ENCODE measurements around the gene PTPN4. TPM values are rescaled to one million over a fixed set of nuclear protein-coding genes. Genes with fewer than 3 reads are reported as not detected.
A peak's percentile ranks its signal among the peaks of the same experiment; 100 is the strongest.

The PTPN4 gene
- total and polyA plus RNA-seq, 8 donors = 22.0 to 48.4 (median 28.9) TPM

- Histone ChIP-seq H3K9me3 (no peaks in the 10 kb centered on the region), H3K4me1 (no peaks in the 10 kb centered on the region), H3K27ac (no peak overlapping the region), H3K27me3 (no peaks in the 10 kb centered on the region), H3K36me3 (no peaks in the 10 kb centered on the region), H3K4me3 (no peak overlapping the region)
- no peak for DNase-seq
- no peak for TF ChIP-seq CTCF (IDR thresholded peaks at IDR 0.05)
- ATAC-seq = no peak
- intact Hi-C loops (cut with DNase I) = no loop called here
These were observed 34.9 kb upstream of the PTPN4 start for GRCh38 chr2:119724656-119725485.

GRCh38 chr2:119727493-119727892 lies 32.2 kb upstream of the PTPN4 start:
- H3K27ac ChIP-seq = no peak overlapping the region
- no peak for DNase-seq
- TF ChIP-seq CTCF (IDR thresholded peaks at IDR 0.05) = no peak
- peak; percentile 2 for ATAC-seq
- no peaks in the 10 kb centered on the region for H3K36me3 ChIP-seq
- no peaks in the 10 kb centered on the region for H3K4me1 ChIP-seq
- H3K9me3 ChIP-seq = no peaks in the 10 kb centered on the region
- intact Hi-C loops (cut with DNase I) = no loop called here
- no peak overlapping the region for H3K4me3 ChIP-seq
- no peaks in the 10 kb centered on the region for H3K27me3 ChIP-seq

GRCh38 chr2:119728421-119728820 lies 31.3 kb upstream of the PTPN4 start:
- Histone ChIP-seq H3K27me3 (no peaks in the 10 kb centered on the region), H3K4me1 (no peaks in the 10 kb centered on the region), H3K4me3 (no peak overlapping the region), H3K9me3 (no peaks in the 10 kb centered on the region), H3K36me3 (no peaks in the 10 kb centered on the region), H3K27ac (no peak overlapping the region)
- DNase-seq (no peak), ATAC-seq (peak; percentile 55)
- intact Hi-C loops (cut with DNase I) = no loop called here
- TF ChIP-seq CTCF (IDR thresholded peaks at IDR 0.05) = no peak

GRCh38 chr2:119730671-119731177 lies 29.0 kb upstream of the PTPN4 start:
- H3K36me3 ChIP-seq = no peaks in the 10 kb centered on the region
- peak; percentile 70 for ATAC-seq
- H3K9me3 ChIP-seq = no peaks in the 10 kb centered on the region
- H3K27me3 ChIP-seq = no peaks in the 10 kb centered on the region
- intact Hi-C loops (cut with DNase I) = no loop called here
- no peaks in the 10 kb centered on the region for H3K4me1 ChIP-seq
- H3K27ac ChIP-seq = no peak overlapping the region
- DNase-seq = peak in 2 of 4 donors; percentile 35 to 53
- TF ChIP-seq CTCF (IDR thresholded peaks at IDR 0.05) = no peak
- no peak overlapping the region for H3K4me3 ChIP-seq

GRCh38 chr2:119731983-119732382 lies 27.7 kb upstream of the PTPN4 start:
- DNase-seq (no peak), ATAC-seq (no peak)
- TF ChIP-seq CTCF (IDR thresholded peaks at IDR 0.05) = no peak
- Histone ChIP-seq H3K4me3 (no peak overlapping the region), H3K27me3 (no peaks in the 10 kb centered on the region), H3K9me3 (no peaks in the 10 kb centered on the region), H3K27ac (no peak overlapping the region), H3K4me1 (no peaks in the 10 kb centered on the region), H3K36me3 (no peaks in the 10 kb centered on the region)
- intact Hi-C loops (cut with DNase I) = no loop called here

All from left lung (tissue), 10 donors.